Head of caudate nucleus (tissue), 42 donors: ENCODE measurements around the gene EPHA10.

Experiments used
- DNase-seq, 42 donors: peaks; one replicate each; pipeline versions ENCODE4 v3.0.0 to v3.0.0-alpha.2; 2020 to 2021; ENCODE audit warnings: mixed read lengths in 7 of 42
- intact Hi-C: fragments of 100-400 bp; cut with DNase I; formaldehyde crosslinking; loops from one replicate; pipeline ENCODE4 v1.15.0; 2022

The EPHA10 gene

GRCh38 chr1:37721565-37721964 is 43.4 kb downstream of the EPHA10 start:
- peak in 4 of 42 donors; percentile 32 to 41 (median 36) for DNase-seq
- intact Hi-C loops: no loop called here

- intact Hi-C loops: no loop called here
- peak in 2 of 42 donors; percentile 5 to 41 for DNase-seq
Observed at GRCh38 chr1:37720231-37721130, 44.4 kb downstream of the EPHA10 start.

GRCh38 chr1:37719572-37720195 is 45.2 kb downstream of the EPHA10 start:
- intact Hi-C loops: no loop called here
- peak in 2 of 42 donors; percentile 24 to 29 for DNase-seq

GRCh38 chr1:37718901-37719571 is 45.9 kb downstream of the EPHA10 start:
- intact Hi-C loops: no loop called here
- peak in 18 of 42 donors; percentile 28 to 73 (median 42) for DNase-seq

- DNase-seq: peak in 1 of 42 donors; percentile 29
- intact Hi-C loops: no loop called here
Observed at GRCh38 chr1:37718181-37718900, 46.6 kb downstream of the EPHA10 start.

GRCh38 chr1:37717631-37718030 is 47.3 kb downstream of the EPHA10 start:
- peak in 3 of 42 donors; percentile 13 to 34 (median 18) for DNase-seq
- intact Hi-C loops: no loop called here

- peak in 1 of 42 donors; percentile 4 for DNase-seq
- intact Hi-C loops: no loop called here
Observed at GRCh38 chr1:37716321-37716720, 48.6 kb downstream of the EPHA10 start.

- peak in 1 of 42 donors; percentile 5 for DNase-seq
- intact Hi-C loops: no loop called here
Observed at GRCh38 chr1:37714689-37715088, 50.2 kb downstream of the EPHA10 start.

- peak in 3 of 42 donors; percentile 9 to 26 (median 22) for DNase-seq
- intact Hi-C loops: no loop called here
Observed at GRCh38 chr1:37714226-37714625, 50.7 kb downstream of the EPHA10 start.

GRCh38 chr1:37708471-37708870 is 56.4 kb downstream of the EPHA10 start:
- intact Hi-C loops: no loop called here
- peak; percentile 28 to 91 (median 66) for DNase-seq

GRCh38 chr1:37705399-37705798 is 59.5 kb downstream of the EPHA10 start:
- intact Hi-C loops: no loop called here

GRCh38 chr1:37704966-37705365 is 60.0 kb downstream of the EPHA10 start:
- no peak for DNase-seq
- intact Hi-C loops: no loop called here

More at GRCh38 chr1:37705399-37705798, 59.5 kb downstream of the EPHA10 start:
- DNase-seq: peak in 38 of 42 donors; percentile 40 to 91 (median 64)

GRCh38 chr1:37703061-37703460 is 61.9 kb downstream of the EPHA10 start:
- no peak for DNase-seq
- intact Hi-C loops: no loop called here

- intact Hi-C loops: no loop called here
- no peak for DNase-seq
Observed at GRCh38 chr1:37701051-37701450, 63.9 kb downstream of the EPHA10 start.

GRCh38 chr1:37699147-37699546 is 65.8 kb downstream of the EPHA10 start:
- no peak for DNase-seq
- intact Hi-C loops: no loop called here

- intact Hi-C loops: no loop called here
Observed at GRCh38 chr1:37697737-37698136, 67.2 kb downstream of the EPHA10 start.

GRCh38 chr1:37697090-37697489 is 67.8 kb downstream of the EPHA10 start:
- DNase-seq: no peak
- intact Hi-C loops: no loop called here

More at GRCh38 chr1:37697737-37698136, 67.2 kb downstream of the EPHA10 start:
- DNase-seq: no peak

- peak in 2 of 42 donors; percentile 5 to 14 for DNase-seq
- intact Hi-C loops: loop anchor here (2.0 to 5.0 kb wide), 2 partner anchors 166 to 319 kb away; partner anchors contain the start of genes MTF1 and UTP11
Observed at GRCh38 chr1:37692834-37693175, 72.1 kb downstream of the EPHA10 start.
